Stimulated activated CD8-positive, alpha-beta memory T cell treated with anti-CD3 and anti-CD28 coated beads, Interleukin-4, amount 100 ng/mL, for 48 hours (primary cell): ENCODE data around the gene KCNJ9.
"Not testable (repeated sequence)": the region's sequence is repeated elsewhere in the genome, so short reads cannot be mapped to it uniquely, and the experiment has no call there.

ENCODE experiments used
- DNase-seq: peaks from one replicate; pipeline ENCODE4 v3.0.0-alpha.2; 2020

The KCNJ9 gene

DNA sequence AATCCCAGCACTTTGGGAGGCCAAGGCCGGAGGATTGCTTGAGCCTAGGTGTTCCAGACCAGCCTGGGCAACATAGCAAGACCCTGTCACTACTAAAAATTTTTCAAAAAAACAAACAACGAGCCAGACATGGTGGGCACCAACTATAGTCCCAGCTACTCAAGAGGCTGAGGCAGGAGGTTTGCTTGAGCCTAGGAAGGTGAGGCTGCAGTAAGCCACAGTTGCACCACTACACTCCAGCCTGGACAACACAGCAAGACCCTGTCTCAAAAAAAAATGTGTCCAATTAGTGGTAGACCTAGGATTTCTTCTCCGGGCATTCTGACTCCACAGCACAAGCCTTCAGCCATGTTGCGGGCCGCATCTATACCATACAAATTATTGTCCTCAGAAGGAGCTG, 23.8 kb downstream of the KCNJ9 start:
- DNase-seq, result no peak

DNA sequence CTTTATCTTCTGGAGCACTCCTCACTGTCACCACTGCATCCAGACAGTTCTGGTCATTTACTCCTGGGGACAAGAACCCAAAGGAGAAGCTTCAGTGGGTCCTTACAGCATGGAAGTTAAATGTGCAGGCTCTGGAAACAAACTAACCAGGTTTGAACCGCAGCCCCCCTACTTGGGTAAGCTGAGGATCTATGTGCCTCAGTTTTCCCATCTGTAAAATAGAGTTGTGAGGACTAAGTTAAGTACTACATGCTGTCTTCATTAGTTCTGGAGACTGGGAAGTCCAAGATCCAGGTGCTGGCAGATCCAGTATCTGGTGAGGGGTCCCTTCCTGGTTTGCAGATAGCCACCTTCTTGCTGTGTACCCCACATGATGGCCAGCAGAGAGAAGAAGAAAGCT, 26.2 kb downstream of the KCNJ9 start:
- no peak for DNase-seq

DNA sequence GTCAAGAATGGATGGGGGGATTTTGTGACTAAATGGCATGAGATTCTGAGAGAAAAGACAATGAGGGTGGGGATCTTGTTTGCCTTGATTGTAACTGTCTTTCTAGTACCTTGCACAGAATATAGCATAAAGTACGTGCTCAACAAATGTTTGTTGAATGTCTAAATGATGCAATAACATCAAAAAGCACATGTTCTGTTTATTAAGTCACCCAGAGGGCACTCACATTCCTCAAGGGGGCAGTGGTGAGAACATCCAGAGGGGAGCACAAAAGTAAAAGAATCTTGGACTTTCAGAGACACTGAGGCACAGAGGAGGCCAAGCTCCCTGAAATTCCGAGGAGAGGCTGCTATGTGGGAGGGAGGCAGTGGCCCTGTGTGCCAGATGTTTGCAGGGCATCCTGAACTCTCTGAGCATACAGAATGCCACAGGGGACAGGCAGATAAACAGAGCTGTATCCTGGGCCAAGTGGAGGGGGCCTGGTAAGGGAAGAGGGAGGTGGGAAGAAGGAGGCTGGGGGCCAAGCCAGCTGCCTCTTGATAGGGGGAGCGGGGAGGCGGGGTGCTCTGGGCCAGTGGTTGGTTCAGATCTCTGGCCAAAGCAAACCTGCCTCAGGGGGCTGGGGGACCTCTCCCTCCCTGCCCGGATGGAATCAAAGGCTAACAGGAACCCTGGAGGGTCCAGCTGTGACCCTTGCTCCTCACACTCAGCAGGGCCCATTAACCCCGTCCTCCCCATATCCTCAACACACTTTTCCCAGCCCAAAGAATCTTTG, 27.7 kb downstream of the KCNJ9 start:
- peak; percentile 46 for DNase-seq

DNA sequence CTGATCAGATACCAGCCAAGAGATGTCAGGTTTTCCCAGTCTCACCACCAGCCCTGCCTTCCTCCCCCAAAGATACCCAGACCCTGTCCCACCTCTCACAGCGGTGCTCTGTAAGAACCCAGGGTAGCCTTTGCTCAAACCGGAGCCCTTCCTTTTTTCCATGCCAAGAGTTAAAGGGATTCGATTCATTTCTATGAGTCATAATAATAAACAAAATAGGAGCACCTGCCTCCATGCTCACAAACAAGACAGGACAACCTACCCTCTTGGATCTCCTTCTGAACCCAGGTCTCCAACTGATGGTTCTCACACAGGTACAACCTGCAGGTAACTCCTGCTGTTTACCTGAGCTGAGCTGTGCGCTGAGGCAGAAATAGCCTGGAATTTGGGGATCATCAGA, 28.3 kb downstream of the KCNJ9 start:
- DNase-seq, result no peak

DNA sequence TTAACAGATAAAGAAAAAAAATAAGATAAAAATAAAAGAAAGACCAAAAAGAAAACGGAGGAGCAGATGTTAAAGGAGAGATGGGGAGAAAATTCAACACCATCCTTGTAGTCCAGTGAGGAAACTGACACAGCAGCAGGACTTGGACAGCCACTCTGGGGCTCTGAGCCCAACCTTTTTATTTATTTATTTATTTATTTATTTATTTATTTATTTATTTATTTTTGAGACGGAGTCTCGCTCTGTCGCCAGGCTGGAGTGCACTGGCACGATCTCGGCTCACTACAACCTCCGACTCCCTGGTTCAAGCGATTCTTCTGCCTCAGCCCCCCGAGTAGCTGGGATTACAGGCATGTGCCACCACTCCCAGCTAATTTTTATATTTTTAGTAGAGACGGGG, 30.1 kb downstream of the KCNJ9 start:
- DNase-seq, result not testable (repeated sequence)

DNA sequence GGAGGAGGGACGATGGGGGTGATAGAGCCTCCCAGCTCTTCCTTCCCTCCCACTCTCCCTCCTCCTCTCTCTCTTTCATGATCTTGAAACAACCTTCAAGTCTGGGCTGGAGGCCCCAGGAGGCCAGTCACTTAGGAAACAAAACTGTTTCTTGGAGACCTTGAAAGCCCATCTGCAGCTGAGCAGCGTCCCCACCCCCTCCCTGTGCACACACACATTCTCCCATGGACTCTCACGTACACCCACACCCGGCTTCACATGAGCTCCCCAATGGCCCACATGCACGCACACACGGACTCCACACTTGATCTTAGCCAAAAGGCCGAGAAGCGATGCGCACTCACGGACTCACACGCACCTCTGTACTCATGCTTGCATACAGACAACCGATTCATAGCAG, 31.0 kb downstream of the KCNJ9 start:
- DNase-seq, result no peak

DNA sequence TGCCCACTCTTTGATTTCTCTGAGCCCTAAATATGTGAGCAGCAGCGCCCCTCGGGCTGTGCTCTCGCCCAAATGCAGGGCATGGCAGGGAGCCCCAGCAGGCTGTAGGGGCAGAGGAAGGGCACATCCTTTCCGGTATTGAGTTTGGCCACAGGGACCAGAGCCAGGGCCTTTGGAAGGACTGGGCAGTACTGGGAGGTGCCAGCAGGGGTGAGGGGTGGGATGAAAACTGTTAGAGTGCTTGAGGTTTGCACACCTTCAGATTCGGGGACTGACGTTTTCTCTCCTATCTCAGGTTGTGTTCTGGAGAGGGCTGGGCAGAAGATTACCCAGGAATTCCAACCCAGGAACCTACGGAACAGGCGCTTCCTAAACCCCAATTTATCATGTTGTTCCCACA, 32.1 kb downstream of the KCNJ9 start:
- DNase-seq, result no peak

DNA sequence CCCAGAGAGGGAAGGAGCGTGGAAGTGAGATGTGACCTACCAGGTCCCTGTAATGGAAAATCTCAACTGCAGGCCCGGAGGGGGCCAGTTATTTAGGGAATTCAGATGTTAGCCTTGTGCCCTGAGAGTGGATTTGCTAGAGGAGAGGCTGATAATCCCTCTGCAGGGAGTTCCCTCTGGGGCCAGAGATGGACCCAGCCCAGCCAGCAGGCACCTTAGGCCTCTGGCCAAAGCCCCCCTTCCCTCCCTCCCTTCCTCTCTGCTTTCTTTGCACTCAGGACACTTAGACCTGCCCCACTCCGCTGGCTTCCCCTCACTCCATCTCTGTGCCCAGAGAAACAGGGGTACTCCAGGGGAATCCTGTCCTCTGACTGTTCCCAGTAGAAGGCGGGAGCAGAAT, 32.7 kb downstream of the KCNJ9 start:
- no peak for DNase-seq

DNA sequence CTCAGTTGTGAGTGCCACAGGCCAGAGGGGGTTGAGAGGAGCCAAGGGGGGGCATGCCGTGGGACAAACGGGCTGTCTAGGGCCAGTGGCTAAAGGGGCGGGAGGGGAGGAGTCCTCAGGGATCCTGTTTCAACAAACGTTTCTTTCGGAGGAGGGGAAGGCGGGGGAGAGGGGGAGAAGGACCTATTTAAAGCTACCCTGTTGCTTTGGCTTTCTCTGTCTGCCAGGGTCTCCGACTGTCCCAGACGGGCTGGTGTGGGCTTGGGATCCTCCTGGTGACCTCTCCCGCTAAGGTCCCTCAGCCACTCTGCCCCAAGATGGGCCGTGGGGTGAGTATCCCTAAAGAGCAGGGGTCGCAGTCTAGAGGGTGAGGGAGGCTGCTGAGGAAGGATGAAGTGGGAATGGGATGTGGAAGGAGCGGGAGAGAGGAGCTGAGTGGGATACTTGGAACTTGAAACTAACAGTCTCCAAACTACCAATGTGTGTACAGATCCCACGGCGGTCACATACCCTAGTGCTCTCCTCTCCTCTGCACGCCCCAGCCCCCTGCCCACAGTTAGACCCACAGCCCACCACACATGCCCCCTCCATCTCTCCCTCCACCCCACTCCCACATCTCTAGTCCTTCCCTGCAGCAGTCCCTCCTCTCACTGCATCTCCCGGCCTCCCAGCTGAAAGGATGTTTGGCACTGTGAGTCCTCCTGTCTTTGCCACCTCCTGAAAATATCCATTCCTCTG, 34.4 kb downstream of the KCNJ9 start, which contains the start of gene ATP1A2:
Gene ATP1A2 (plus strand): TSS at position 215 of the 738 bp plus-strand sequence. CDS start 103 bp downstream, at position 318.
- DNase-seq, result no peak

DNA sequence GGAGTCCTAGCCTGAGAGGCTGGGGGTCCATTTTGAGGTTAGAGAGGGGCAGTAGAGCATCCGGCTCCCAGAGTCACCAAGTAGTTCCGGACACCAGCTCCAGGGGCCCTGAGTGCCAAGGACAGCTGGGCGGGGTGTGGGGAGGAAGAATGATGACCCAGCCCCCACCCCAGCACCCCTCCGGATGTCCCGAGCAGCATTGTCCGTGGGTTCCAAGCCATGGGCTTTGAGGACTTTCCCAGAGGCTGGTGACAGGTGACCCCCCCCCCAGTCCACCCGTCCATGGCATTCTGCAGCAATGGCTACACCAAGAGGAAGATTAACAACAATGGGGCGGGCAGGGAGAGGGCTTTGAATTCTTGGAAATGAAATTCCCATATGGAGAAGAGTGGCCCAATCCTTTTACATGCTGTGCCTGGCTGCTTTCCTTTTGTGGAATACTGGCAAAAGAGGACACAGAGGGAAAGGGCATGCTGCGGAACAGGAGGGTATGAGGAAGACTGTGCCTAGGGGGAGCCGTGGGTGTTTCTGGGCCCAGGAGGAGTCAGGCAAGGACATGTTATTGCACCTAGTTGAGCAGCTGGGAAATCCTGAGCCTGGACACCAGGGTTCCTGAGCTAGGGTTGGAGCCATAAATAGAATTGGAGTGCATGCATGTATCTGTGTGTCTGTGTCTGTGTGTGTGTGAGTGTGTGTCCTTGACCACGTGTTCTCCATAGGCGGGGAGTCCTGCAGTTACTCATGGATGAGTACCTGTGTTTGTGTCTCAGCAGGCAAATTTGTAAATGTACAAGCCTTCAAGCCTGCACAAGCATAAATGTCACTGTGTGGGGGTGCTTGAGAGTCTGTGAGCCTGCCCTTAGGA, 35.2 kb downstream of the KCNJ9 start:
- DNase-seq, result no peak

DNA sequence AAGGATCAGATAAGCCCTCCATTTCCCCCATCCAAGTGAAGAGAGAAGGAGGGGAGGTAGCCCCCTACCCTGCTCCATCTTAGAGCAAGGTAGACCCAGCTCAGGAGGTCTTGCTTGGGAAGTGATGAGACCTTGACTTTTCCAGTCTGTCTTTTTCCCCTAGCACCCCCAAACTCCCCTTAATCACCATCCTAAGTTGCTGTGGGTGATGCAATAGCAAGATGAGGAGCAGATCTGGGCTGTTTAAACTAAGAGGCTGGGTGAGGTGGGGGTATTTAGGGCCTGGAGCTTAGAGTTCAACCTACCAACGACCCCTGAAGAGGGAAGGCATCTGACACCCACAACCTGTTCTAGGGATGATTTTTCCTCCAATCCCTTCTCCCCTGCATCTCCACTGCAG, 36.0 kb downstream of the KCNJ9 start:
- no peak for DNase-seq

DNA sequence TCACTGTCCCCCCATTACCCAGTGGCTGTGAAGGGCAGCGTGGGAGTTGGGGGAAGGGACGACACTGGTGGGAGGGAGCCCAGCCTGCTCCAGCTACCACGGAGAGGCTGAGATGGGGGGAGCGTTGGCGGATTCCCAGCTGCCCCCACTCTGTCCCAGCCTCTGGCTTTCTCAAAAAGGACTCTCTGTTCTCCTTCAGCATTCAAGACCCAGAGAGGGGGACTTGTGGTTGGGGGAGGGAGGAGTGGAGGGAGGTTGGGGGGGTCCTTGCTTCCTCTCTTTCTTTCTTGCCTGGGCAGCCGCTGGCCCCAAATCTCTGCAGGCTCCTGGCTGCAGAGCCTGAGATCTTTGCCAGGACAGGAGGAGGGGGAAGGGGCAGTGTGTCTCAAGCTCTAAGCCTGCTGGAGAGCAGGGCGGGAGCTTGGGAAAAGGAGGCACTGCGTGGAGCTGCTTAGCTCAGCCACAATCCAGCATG, 36.4 kb downstream of the KCNJ9 start:
- DNase-seq, result no peak

DNA sequence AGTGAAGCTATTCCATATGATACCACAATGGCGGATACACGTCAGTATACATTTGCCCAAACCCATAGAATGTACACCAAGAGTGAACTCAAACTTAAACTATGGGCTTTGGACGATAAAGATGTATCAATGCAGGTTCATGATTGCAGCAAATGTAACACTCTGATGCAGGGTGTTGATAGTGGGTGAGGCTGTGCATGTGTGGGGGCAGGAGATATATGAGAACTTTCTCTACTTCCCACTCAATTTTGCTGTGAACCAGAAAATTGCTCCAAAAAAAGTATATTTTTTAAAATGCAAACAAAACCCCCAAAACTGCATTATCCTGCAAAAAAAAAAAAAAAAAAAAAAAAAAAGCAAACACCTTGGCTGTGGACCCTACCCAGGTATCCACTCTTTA, 37.6 kb downstream of the KCNJ9 start:
- no peak for DNase-seq

DNA sequence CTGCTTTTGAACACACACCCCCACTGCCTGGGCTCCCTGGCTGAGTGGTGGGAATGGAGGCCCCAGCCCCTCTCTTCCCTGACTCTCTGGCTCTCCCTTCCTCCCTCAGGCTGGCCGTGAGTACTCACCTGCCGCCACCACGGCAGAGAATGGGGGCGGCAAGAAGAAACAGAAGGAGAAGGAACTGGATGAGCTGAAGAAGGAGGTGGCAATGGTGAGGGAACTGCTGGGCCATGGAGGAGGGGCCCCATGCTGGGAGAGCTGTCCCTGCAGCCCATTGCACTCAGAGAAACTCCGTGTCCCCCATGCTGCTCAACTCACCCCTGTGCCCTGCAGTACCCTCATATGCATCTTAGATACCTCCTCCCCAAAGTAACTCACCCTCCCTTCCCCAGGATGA, 39.5 kb downstream of the KCNJ9 start:
- no peak for DNase-seq

DNA sequence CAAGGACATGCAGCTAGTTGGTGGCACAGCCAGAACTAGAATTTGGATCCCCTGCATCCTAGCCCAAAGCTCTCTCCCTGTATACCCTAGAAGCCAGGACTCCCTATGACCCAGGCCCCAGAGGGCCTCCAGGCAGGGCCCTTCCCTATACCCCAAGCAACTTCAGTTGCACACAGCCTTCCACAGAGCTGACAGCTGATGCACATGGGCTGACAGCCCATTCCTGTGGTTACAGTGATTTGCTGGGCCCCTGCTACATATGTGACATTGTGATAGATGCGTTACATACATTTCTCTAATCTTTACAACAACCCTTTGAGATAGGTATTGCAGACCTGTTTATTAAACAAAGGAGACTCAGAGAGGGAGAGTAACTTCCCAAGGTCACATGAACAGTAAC, 40.0 kb downstream of the KCNJ9 start:
- DNase-seq, result no peak

DNA sequence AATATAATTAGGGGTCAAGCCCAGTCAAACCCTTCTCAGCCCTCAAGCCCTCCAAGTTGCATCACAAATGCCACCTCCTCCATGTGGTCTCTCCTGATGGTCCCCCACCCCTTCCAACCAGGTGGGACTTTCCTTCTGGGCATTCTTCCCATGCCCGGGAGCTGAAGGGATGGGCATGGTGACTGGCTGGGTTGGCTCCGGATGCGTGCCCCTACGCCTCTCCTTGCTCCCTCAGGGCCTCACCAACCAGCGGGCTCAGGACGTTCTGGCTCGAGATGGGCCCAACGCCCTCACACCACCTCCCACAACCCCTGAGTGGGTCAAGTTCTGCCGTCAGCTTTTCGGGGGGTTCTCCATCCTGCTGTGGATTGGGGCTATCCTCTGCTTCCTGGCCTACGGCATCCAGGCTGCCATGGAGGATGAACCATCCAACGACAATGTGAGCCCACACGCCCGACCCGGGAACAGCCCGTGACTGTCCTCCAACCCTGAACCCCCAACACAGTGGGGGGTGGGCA, 41.7 kb downstream of the KCNJ9 start:
- no peak for DNase-seq

DNA sequence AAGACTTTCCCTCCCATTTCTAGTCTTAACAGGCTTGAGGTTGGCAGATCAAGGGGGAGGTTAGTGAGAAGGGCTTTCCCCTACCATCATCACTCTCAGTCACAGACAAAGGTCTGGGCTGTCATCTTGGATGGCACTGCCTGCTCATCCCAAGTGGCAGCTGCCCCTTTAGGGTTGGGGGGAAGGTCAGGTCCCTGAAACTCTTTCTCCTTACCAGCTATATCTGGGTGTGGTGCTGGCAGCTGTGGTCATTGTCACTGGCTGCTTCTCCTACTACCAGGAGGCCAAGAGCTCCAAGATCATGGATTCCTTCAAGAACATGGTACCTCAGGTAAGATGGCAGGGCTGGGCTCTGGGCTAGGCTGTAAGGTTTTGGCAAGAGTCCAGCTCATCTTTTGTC, 42.4 kb downstream of the KCNJ9 start:
- DNase-seq, result no peak

DNA sequence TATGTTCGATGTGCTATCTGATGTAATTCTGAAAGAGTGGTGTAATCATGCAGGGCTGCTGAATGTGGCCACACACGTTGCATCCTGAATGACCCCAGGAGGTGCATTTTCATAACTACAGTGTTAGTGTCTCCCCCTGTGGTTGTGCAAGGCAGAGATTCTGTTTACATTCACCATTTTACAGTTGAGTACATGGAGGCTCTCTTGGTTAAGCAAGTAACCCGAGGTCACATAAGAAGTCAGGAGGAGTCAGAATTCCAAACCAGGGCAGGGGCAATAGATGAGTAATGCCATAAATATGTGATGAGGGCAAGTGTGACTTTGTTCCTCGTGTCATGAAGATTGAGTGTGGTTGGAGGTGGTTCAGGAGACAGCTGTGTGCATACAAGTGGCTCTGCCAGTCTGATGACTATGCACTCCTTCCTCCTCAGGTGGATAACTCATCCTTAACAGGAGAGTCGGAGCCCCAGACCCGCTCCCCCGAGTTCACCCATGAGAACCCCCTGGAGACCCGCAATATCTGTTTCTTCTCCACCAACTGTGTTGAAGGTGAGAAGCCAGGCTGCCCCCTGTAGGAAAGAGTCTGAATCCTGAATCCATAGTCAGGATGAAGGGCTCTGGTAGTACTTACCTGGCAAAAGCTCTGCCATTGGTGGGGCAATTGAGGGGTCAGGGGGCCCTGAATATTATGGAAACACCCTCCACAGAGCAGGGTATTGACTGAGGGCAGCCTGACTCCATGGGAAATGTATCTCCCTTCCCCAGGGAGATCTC, 43.6 kb downstream of the KCNJ9 start:
- no peak for DNase-seq

DNA sequence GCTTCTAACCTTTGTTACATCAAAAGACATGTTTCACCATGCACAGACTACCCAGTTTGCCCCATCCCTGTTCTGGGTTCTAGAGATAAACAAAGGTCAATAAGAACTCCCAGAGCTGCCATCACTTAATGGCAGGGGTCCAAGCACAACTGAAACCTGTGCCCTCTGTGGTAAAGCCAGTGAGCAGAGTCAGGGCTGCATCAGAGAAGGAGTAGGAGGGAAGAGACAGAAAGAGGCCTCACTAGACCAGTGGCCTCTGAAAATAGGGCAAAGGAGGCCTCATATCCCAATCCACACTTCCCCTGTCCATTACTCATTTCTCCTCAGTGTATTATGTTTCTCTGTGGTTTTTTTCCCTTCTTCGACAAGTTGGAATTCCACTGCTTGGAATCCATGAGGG, 44.4 kb downstream of the KCNJ9 start:
- DNase-seq, result no peak

DNA sequence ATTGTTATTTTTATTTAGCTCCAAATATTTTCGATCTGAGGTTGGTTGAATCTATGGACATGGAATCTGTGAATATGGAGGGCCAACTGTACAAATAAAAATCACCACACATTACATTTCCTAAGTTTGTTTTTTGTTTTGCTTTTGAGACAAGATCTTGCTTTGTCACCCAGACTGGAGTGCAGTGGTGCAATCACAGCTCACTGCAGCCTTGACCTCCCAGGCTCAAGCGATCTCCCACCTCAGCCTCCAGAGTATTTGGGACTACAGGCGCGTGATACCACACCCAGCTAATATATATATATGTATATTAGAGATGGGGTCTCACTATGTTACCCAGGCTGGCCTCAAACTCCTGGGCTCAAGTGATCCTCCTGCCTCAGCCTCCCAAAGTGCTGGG, 45.0 kb downstream of the KCNJ9 start:
- DNase-seq, result not testable (repeated sequence)

DNA sequence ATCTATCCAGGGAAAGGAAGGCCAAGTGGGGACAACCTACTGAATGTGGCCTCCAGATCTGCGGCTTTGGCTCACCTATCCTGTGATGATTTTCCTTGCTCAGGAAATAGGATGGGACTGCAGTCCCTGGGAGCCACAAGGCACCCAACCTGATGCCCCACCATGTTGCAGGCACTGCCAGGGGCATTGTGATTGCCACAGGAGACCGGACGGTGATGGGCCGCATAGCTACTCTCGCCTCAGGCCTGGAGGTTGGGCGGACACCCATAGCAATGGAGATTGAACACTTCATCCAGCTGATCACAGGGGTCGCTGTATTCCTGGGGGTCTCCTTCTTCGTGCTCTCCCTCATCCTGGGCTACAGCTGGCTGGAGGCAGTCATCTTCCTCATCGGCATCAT, 46.0 kb downstream of the KCNJ9 start:
- DNase-seq, result no peak

DNA sequence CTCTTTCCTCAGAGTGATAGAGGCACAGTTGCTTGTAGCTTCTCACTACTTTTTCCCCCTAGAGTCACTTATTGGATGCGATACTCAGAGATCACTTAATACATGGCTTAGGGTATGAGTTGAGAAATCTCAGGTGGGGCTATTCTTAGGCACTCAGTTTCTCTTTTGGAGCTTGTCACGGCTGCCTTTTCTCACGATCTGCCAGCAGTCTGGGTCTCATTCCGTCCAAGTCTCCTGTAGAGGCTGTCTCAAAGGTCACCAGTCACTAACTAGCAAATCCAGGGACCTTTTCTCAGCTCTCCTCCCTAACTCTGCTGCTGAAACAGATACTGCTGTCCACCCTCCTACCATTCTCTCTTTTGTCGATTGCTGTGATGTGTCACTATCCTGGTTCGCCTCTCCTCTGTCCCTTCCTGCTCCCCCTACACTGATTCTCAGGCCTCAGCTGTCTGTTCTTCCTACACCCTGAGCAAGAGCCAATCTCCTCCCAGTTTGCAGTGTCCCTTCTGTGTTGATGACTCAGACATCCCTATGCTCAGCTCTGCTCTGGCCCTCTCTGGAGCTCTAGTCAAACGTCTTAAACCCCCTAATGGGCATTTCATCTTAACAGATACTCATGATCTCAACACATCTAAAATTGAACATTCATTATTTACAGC, 46.7 kb downstream of the KCNJ9 start:
- no peak for DNase-seq
